LNCaP clone FGC (cell line): ENCODE measurements around the gene RNF145.

Experiments used
- DNase-seq: peaks from one replicate; pipeline ENCODE4 v3.0.0-alpha.2; 2011; ENCODE audit warnings: low read depth
- H3K4me3 ChIP-seq: 2 replicates; pipeline ENCODE4 v1.5.1; 2011; ENCODE audit warnings: mild to moderate bottlenecking, low read depth, low read length, control low read depth
- TF ChIP-seq, protein P1 (sequence below): IDR thresholded peaks from 2 replicates; pipeline ENCODE4 v1.5.1; 2012; ENCODE audit warnings: mild to moderate bottlenecking; ENCODE audit not compliant: control insufficient read depth, insufficient read depth; ENCODE audit errors: extremely low read depth

The RNF145 gene

DNA sequence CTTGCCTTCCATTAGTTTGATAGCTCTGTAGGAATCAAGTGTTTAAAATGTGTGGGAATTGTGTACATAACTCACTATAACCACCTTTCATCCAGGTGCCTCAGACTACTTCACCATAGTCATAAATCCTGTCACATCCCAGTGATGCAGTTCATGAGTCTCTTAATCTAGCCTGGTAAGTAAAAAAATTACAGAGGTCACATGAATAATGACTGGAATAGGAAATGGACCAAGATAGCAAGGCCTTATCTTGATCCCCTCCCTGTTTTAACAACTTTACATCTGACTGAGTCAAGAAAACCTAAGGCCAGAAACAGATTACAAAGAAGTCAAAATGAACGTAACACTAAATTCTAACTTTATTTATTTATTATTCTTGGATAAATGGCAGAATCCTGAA, 1.5 kb upstream of the RNF145 start:
- H3K4me3 ChIP-seq, result no peak overlapping the region
- no peak for DNase-seq
- TF ChIP-seq, protein P1, sequence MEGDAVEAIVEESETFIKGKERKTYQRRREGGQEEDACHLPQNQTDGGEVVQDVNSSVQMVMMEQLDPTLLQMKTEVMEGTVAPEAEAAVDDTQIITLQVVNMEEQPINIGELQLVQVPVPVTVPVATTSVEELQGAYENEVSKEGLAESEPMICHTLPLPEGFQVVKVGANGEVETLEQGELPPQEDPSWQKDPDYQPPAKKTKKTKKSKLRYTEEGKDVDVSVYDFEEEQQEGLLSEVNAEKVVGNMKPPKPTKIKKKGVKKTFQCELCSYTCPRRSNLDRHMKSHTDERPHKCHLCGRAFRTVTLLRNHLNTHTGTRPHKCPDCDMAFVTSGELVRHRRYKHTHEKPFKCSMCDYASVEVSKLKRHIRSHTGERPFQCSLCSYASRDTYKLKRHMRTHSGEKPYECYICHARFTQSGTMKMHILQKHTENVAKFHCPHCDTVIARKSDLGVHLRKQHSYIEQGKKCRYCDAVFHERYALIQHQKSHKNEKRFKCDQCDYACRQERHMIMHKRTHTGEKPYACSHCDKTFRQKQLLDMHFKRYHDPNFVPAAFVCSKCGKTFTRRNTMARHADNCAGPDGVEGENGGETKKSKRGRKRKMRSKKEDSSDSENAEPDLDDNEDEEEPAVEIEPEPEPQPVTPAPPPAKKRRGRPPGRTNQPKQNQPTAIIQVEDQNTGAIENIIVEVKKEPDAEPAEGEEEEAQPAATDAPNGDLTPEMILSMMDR, result no peak

DNA sequence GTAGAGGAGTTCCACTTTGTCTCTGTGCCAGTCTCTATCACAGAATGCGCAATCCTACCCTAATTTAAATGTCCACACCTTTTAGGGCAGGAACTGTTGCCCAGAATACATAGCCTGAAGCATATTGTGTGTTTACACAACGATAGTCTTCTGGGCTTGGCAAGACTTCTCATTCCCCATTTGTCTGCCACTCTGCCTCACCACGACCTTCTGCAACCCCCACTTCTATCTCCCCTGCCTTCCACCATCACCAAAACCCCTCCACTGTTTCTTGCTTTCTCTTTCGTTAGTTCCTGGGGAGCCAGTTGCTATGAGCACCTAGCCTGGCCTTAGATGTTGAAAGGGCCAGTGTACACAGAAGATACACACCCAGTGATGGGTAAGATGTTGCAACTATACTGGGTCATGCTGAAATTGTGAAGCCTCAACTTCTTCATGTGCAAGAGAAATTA, 883 bp upstream of the RNF145 start:
- H3K4me3 ChIP-seq, result peak overlapping the region; percentile 82
- peak; percentile 75 for DNase-seq
- TF ChIP-seq, protein P1, result no peak

DNA sequence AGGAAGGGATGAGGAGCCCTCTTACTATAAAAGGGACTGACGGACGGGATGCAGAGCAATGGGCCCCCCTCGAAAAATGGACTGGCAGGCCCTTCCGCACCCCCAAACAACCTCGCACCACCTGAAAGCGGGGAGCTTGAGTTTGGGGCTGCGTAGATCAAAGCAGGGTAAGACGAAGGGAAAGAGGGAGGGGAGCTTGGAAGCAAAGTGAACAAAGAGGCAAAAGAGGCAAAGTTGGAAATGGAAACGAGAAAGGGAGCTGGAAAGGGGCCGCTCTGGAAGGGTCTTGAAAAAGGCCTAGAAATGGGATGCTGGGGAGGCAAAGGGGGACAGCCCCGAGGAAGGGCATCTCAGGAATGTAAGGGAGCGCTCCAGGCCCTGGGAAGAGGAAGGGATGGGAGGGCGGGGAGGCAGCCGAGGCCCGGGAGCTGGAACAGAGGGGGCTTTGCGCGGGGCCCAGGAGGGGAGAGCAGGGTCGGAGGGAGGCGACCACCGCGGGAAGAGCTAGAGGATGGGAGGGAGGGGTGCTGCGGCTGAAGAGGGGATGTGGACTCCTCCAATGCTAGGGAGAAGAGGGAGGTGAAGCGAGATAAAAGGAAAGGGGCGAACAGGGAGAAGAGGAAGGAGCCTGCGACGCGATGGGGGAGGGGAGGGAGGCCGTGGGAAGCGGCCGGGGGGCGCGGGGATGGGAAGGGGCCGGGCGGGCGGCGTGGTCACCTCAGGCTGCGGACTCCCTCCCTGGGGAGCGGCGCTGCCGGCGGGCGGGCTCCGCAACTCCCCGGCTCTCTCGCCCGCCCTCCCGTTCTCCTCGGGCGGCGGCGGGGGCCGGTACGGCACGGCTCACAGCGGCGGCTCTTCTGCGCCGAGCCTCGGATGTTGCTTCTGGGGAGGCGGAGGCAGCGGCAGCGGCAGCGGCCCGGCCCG, 577 bp downstream of the RNF145 start:
- TF ChIP-seq, protein P1, result no peak
- no peak for DNase-seq
- H3K4me3 ChIP-seq, result peak overlapping the region; percentile 82

DNA sequence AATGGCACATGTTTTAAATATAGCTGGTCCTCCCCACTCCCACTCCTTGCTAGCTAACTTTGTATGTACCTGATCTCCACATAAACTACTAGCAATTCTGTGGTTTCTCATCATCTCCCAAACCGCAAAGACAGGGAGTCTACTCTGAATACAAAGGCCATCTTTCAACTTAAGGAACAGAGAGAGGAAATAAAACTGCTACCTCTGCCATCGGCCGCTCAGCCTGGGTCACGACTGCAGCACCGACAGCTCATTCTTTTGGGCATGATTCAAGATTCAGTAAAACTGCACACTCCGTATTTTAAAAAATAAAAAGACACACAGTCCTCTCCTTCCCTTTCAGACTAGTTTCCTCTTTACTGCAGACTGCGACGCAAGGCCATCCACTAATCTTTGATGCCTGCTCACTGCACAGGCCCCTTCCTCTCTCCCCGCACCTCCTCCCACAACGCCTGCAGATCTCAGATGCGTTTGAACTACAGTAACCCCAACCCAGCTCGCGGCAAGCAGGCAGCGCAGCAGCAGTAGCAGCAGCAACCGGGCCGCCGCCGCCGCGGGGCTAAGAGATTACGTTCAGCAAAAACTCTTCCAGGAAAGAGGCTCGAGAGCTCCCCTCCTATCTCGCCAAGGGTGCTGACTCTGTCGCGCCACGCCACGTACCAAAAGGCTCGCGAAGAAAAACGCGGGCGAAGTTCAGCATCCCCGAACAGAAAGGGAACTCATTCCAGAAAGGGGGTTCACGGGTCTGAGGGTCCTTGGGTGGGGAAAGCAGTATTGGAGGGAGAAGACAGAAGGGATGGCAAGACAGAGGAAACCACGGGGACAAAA, 1.5 kb downstream of the RNF145 start:
- H3K4me3 ChIP-seq, result peak overlapping the region; percentile 82
- TF ChIP-seq, protein P1, result 0 out of 2 replicates have a peak, but pooled peaks have one; percentile 3
- DNase-seq, result no peak

GRCh38 chr5:159207222-159207685, 2.1 kb downstream of the RNF145 start:
- TF ChIP-seq, protein P1, result no peak
- DNase-seq, result no peak
- H3K4me3 ChIP-seq, result peak overlapping the region; percentile 82

DNA sequence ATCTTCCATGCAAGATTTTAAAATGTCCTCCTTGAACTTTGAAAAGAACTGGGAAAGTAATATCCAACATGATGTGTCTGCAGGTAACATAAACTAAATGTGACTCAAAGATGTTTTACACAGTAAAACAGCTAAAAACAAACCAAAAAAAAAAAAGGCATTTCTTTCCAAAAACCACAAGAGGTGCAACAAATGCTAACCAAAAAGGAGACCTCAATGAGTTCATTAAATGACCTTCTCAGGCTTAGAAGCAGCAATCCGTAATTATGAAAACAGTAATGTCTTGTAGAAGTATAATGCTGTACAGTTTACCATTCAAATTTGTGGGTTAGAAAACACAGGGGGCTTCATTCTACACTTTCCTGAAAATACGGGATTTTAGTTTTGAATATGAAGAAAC, 2.5 kb downstream of the RNF145 start:
- H3K4me3 ChIP-seq, result no peak overlapping the region
- TF ChIP-seq, protein P1, result no peak
- no peak for DNase-seq
